Liver (tissue), 9 donors: Measurements from ENCODE around the gene ESRRA. TPM values are rescaled to one million over a fixed set of nuclear protein-coding genes. Genes with fewer than 3 reads are reported as not detected.

Experiments used
- DNase-seq: peaks from one replicate; pipeline ENCODE4 v3.0.0-alpha.2; 2017; ENCODE audit warnings: low spot score
- H3K27ac ChIP-seq, 2 donors: one replicate each; pipeline ENCODE4 v1.7.0; 2013; ENCODE audit warnings: inconsistent platforms in 2 of 2, low read length in 2 of 2, control low read depth in 1 of 2, low read depth in 1 of 2, mild to moderate bottlenecking in 1 of 2
- H3K27me3 ChIP-seq, 4 donors: one replicate each; pipeline versions ENCODE4 v1.6.1 to v1.7.0; 2013; ENCODE audit warnings: low read length in 3 of 4, inconsistent platforms in 1 of 4, mild to moderate bottlenecking in 1 of 4, moderate library complexity in 1 of 4; ENCODE audit not compliant: control insufficient read depth in 4 of 4, insufficient read depth in 4 of 4
- H3K36me3 ChIP-seq, 4 donors: one replicate each; pipeline versions ENCODE4 v1.6.1 to v1.7.0; 2013; ENCODE audit warnings: low read length in 3 of 4, mild to moderate bottlenecking in 3 of 4, low read depth in 1 of 4, moderate library complexity in 1 of 4; ENCODE audit not compliant: control insufficient read depth in 4 of 4, insufficient read depth in 3 of 4
- H3K4me1 ChIP-seq, 4 donors: one replicate each; pipeline versions ENCODE4 v1.6.1 to v1.7.0; 2013; ENCODE audit warnings: low read length in 3 of 4, mild to moderate bottlenecking in 3 of 4, moderate library complexity in 1 of 4; ENCODE audit not compliant: control insufficient read depth in 4 of 4, insufficient read depth in 4 of 4
- H3K4me3 ChIP-seq, 3 donors: one replicate each; pipeline versions ENCODE4 v1.6.1 to v1.7.0; 2013; ENCODE audit warnings: low read length in 3 of 3, control low read depth in 1 of 3, low read depth in 1 of 3, mild to moderate bottlenecking in 1 of 3
- H3K9ac ChIP-seq, 2 donors: one replicate each; pipeline ENCODE4 v1.7.0; 2013; ENCODE audit warnings: low read length in 2 of 2, mild to moderate bottlenecking in 2 of 2, moderate library complexity in 2 of 2, control low read depth in 1 of 2, low read depth in 1 of 2
- H3K9me3 ChIP-seq, 4 donors: one replicate each; pipeline versions ENCODE4 v1.6.1 to v1.7.0; 2013; ENCODE audit warnings: low read length in 3 of 4; ENCODE audit not compliant: control insufficient read depth in 4 of 4
- CTCF ChIP-seq: fragments of 150-350 bp; IDR thresholded peaks from 2 replicates; pipeline ENCODE4 v1.5.1; 2017; ENCODE audit warnings: improper control_type of control experiment, low read depth, low read length; ENCODE audit not compliant: missing input control
- EGR1 ChIP-seq, 2 donors: IDR thresholded peaks; 2 replicates each; pipeline ENCODE4 v1.6.1; 2016 to 2018; ENCODE audit warnings: antibody characterized with exemption in 2 of 2, low read depth in 2 of 2
- FOXA1 ChIP-seq: IDR thresholded peaks from 2 replicates; pipeline ENCODE4 v1.6.1; 2016; ENCODE audit warnings: antibody characterized with exemption
- FOXA2 ChIP-seq: IDR thresholded peaks from 2 replicates; pipeline ENCODE4 v1.6.1; 2016; ENCODE audit warnings: antibody characterized with exemption
- GABPA ChIP-seq, 2 donors: IDR thresholded peaks in 1 of 2; conservative IDR thresholded peaks in 1 of 2; 2 replicates each; pipeline ENCODE4 v1.6.1; 2016; ENCODE audit warnings: antibody characterized with exemption in 2 of 2, mild to moderate bottlenecking in 1 of 2, moderate library complexity in 1 of 2
- HNF4A ChIP-seq, 2 donors: conservative IDR thresholded peaks; 2 replicates each; pipeline ENCODE4 v1.6.1; 2016; ENCODE audit warnings: antibody characterized with exemption in 2 of 2, mild to moderate bottlenecking in 2 of 2
- HNF4G ChIP-seq: IDR thresholded peaks from 2 replicates; pipeline ENCODE4 v1.6.1; 2016; ENCODE audit warnings: antibody characterized with exemption
- JUND ChIP-seq, 2 donors: IDR thresholded peaks; 2 replicates each; pipeline ENCODE4 v1.6.1; 2016; ENCODE audit warnings: antibody characterized with exemption in 2 of 2
- NR2F2 ChIP-seq: IDR thresholded peaks from 2 replicates; pipeline ENCODE4 v1.6.1; 2016; ENCODE audit warnings: antibody characterized with exemption
- RAD21 ChIP-seq, 2 donors: IDR thresholded peaks; 2 replicates each; pipeline ENCODE4 v1.6.1; 2016; ENCODE audit warnings: antibody characterized with exemption in 2 of 2, mild to moderate bottlenecking in 2 of 2
- RXRA ChIP-seq, 2 donors: IDR thresholded peaks; 2 replicates each; pipeline ENCODE4 v1.6.1; 2017 to 2018; ENCODE audit warnings: antibody characterized with exemption in 2 of 2, mild to moderate bottlenecking in 1 of 2
- SP1 ChIP-seq: IDR thresholded peaks from 2 replicates; pipeline ENCODE4 v1.6.1; 2018; ENCODE audit warnings: antibody characterized with exemption, mild to moderate bottlenecking
- TAF1 ChIP-seq: conservative IDR thresholded peaks from 2 replicates; pipeline ENCODE4 v1.6.1; 2016; ENCODE audit warnings: antibody characterized with exemption, mild to moderate bottlenecking
- YY1 ChIP-seq: IDR thresholded peaks from 2 replicates; pipeline ENCODE4 v1.6.1; 2016; ENCODE audit warnings: antibody characterized with exemption, mild to moderate bottlenecking
- ZBTB33 ChIP-seq: IDR thresholded peaks from 2 replicates; pipeline ENCODE4 v1.6.1; 2016; ENCODE audit warnings: antibody characterized with exemption
- WGBS: extraction: QIAGEN DNeasy Blood & Tissue Kit; methylation state at CpG from one replicate; pipeline ENCODE4 v1.1.7; 2013; 5-methylcytosine and 5-hydroxymethylcytosine counted together
- polyA plus RNA-seq, 2 donors: library from polyadenylated mRNA; stranded (reverse) in 1 of 2; unstranded in 1 of 2; fragments of 200-250 nt in 1 of 2; fragments of >200 nt in 1 of 2; fragmentation: Nextera tagmentation in 1 of 2; extraction: Ambion mirVana in 1 of 2; gene quantifications; one replicate each; pipeline versions ENCODE4 v1.2.1 to v1.2.3, GENCODE V29; 2013 to 2015
- total RNA-seq, 2 donors: library from RNA; depleted of rRNA; stranded (reverse); fragments of >200 nt; gene quantifications; one replicate each; pipeline ENCODE4 v1.2.3, GENCODE V29; 2014
- TF ChIP-seq, protein P1 (sequence below): IDR thresholded peaks from 2 replicates; pipeline ENCODE4 v1.6.1; 2016; ENCODE audit warnings: antibody characterized with exemption, mild to moderate bottlenecking
- TF ChIP-seq, protein P2 (sequence below): IDR thresholded peaks from 2 replicates; pipeline ENCODE4 v1.6.1; 2016; ENCODE audit warnings: antibody characterized with exemption
- TF ChIP-seq, protein P3 (sequence below): IDR thresholded peaks from 2 replicates; pipeline ENCODE4 v1.6.1; 2016; ENCODE audit warnings: antibody characterized with exemption
- donor health status: healthy.
- donor health status: healthy.
- donor health status: healthy.
- donor health status: healthy.
- donor health status: healthy.

ESRRA gene
- total and polyA plus RNA-seq, 4 donors = 13.9 to 64.8 (median 37.5) TPM

DNA sequence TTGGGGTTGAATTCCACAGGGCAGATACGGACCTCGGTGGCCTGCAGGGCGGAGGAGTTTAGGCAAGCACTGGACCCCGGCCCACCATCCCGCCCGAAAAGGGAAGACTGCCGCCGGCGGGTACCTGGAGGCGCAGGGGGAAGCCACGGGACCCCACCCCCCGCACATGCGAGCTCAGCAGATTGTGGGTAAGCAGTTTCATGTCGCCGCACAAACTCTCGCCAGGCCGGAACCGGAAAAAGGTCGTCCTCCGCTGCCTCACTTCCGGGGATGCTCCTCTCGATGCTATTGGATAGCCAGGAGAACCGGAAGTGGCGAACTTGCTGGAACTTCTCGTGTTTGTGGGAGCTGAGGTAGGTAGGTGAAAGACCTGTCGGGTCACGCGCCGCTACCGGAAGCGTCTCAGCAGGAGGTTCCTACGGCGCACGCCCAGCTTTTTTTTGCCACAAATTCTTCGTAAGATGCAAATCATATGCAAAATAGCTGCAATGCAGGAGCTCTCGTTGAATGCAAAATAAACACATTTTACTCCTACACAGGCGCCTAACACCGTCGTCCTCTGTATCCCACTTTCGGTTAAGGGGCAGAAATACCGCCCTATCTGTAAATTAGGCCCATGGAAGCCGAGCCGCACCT lies 12.1 kb downstream of the ESRRA start, which contains the start of gene TRMT112:
TSS of gene TRMT112 (minus strand) at position 235 of the 636 bp plus-strand sequence. CDS start at position 202, 33 bp downstream.
- peak; percentile 92 for DNase-seq
- H3K4me3 ChIP-seq = peak within 1 kb of the TSS; percentile 63 to 77 (median 76)
- peaks cover 4 to 44% (median 12%) of the 10 kb centered on the region in 4 donors for H3K36me3 ChIP-seq
- TF ChIP-seq HNF4G (no peak), FOXA2 (peak; percentile 5), RAD21 (IDR thresholded peaks at IDR 0.05) (no peak), ZBTB33 (peak; percentile 61), GABPA (IDR thresholded peaks at IDR 0.05 in 1 of 2, conservative IDR thresholded peaks at IDR 0.05 in 1 of 2) (peak; percentile 99), CTCF (no peak), FOXA1 (no peak), RXRA (IDR thresholded peaks at IDR 0.05) (peak; percentile 82 to 83), SP1 (peak; percentile 84), YY1 (no peak), EGR1 (IDR thresholded peaks at IDR 0.05; ENCODE audit: low read depth in 2 of 2) (peak in 1 of 2 donors; percentile 68), HNF4A (conservative IDR thresholded peaks at IDR 0.05) (peak in 1 of 2 donors; percentile 16), TAF1 (no peak), JUND (IDR thresholded peaks at IDR 0.05) (peak in 1 of 2 donors; percentile 26), NR2F2 (peak; percentile 57)
- TF ChIP-seq, protein P1, sequence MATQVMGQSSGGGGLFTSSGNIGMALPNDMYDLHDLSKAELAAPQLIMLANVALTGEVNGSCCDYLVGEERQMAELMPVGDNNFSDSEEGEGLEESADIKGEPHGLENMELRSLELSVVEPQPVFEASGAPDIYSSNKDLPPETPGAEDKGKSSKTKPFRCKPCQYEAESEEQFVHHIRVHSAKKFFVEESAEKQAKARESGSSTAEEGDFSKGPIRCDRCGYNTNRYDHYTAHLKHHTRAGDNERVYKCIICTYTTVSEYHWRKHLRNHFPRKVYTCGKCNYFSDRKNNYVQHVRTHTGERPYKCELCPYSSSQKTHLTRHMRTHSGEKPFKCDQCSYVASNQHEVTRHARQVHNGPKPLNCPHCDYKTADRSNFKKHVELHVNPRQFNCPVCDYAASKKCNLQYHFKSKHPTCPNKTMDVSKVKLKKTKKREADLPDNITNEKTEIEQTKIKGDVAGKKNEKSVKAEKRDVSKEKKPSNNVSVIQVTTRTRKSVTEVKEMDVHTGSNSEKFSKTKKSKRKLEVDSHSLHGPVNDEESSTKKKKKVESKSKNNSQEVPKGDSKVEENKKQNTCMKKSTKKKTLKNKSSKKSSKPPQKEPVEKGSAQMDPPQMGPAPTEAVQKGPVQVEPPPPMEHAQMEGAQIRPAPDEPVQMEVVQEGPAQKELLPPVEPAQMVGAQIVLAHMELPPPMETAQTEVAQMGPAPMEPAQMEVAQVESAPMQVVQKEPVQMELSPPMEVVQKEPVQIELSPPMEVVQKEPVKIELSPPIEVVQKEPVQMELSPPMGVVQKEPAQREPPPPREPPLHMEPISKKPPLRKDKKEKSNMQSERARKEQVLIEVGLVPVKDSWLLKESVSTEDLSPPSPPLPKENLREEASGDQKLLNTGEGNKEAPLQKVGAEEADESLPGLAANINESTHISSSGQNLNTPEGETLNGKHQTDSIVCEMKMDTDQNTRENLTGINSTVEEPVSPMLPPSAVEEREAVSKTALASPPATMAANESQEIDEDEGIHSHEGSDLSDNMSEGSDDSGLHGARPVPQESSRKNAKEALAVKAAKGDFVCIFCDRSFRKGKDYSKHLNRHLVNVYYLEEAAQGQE = no peak
- TF ChIP-seq, protein P2, sequence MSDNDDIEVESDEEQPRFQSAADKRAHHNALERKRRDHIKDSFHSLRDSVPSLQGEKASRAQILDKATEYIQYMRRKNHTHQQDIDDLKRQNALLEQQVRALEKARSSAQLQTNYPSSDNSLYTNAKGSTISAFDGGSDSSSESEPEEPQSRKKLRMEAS = peak; percentile 94
- TF ChIP-seq, protein P3, sequence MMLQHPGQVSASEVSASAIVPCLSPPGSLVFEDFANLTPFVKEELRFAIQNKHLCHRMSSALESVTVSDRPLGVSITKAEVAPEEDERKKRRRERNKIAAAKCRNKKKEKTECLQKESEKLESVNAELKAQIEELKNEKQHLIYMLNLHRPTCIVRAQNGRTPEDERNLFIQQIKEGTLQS = no peak
- H3K4me1 ChIP-seq = peaks cover 5 to 42% (median 31%) of the 10 kb centered on the region in 4 donors
- peak within 1 kb of the TSS; percentile 61 to 77 for H3K9ac ChIP-seq
- no peaks in the 10 kb centered on the region for H3K9me3 ChIP-seq
- under 1% methylated on average over 43 of the region's 43 CpGs for WGBS
- H3K27ac ChIP-seq = peak within 1 kb of the TSS; percentile 93 to 98
- H3K27me3 ChIP-seq = no peaks in the 10 kb centered on the region
